Breast epithelium (tissue), 4 donors: ENCODE results near the gene PRKAR1B. TPM values are rescaled to one million over a fixed set of nuclear protein-coding genes. Genes with fewer than 3 reads are reported as not detected.

Source experiments
- DNase-seq, 2 donors: peaks; one replicate each; pipeline ENCODE4 v3.0.0-alpha.2; 2019; ENCODE audit warnings: low spot score in 2 of 2
- H3K27ac ChIP-seq, 2 donors: fragments of 200-600 bp; sonication (generic) in 1 of 2; one replicate each; pipeline ENCODE4 v1.5.1; 2016 to 2019; ENCODE audit warnings: mild to moderate bottlenecking in 1 of 2
- H3K27me3 ChIP-seq, 2 donors: fragments of 200-600 bp; sonication (generic) in 1 of 2; one replicate each; pipeline versions ENCODE4 v1.5.1 to v1.6.0; 2017 to 2019; ENCODE audit warnings: control low read depth in 1 of 2, mild to moderate bottlenecking in 1 of 2
- H3K36me3 ChIP-seq: fragments of 200-600 bp; one replicate; pipeline ENCODE4 v1.5.1; 2019
- H3K4me1 ChIP-seq, 2 donors: fragments of 200-600 bp; sonication (generic); one replicate each; pipeline ENCODE4 v1.5.1; 2016 to 2019; ENCODE audit warnings: control low read depth in 1 of 2
- H3K4me3 ChIP-seq, 3 donors: fragments of 200-600 bp; sonication (generic); 1 replicate in 2 of 3; 2 replicates in 1 of 3; pipeline ENCODE4 v1.5.1; 2016 to 2019; ENCODE audit warnings: mild to moderate bottlenecking in 3 of 3, moderate library complexity in 2 of 3
- H3K9me3 ChIP-seq, 2 donors: fragments of 200-600 bp; sonication (generic) in 1 of 2; one replicate each; pipeline ENCODE4 v1.5.1; 2016 to 2019; ENCODE audit warnings: control low read depth in 1 of 2
- POLR2A ChIP-seq: fragments of 450-650 bp; IDR thresholded peaks from one replicate; pipeline ENCODE4 v1.6.1; 2016; ENCODE audit warnings: antibody characterized with exemption, mild to moderate bottlenecking, moderate library complexity
- POLR2AphosphoS5 ChIP-seq, 3 donors: sonication (generic); formaldehyde crosslinking; IDR thresholded peaks; one replicate each; pipeline ENCODE4 v1.6.1; 2017; ENCODE audit warnings: antibody characterized with exemption in 3 of 3
- intact Hi-C: fragments of 100-400 bp; cut with DNase I; formaldehyde crosslinking; loops from one replicate; pipeline ENCODE4 v1.15.1; 2023; ENCODE audit warnings: low total_unique reads
- total RNA-seq, 3 donors: library from RNA; depleted of rRNA; stranded (reverse); fragments of >200 nt; gene quantifications; one replicate each; pipeline ENCODE4 v1.1.0, GENCODE V29; 2016
- TF ChIP-seq, protein P1 (sequence below), 3 donors: fragments of 450-650 bp; IDR thresholded peaks; one replicate each; pipeline ENCODE4 v1.5.1; 2016 to 2017; ENCODE audit warnings: antibody characterized with exemption in 3 of 3, mild to moderate bottlenecking in 3 of 3, moderate library complexity in 3 of 3

PRKAR1B gene
- total RNA-seq, 3 donors from 2014 or later: 3.7 to 10.5 (median 7.9) TPM

GRCh38 chr7:561631-562373 lies 165.3 kb downstream of the PRKAR1B start:
- TF ChIP-seq, protein P1, sequence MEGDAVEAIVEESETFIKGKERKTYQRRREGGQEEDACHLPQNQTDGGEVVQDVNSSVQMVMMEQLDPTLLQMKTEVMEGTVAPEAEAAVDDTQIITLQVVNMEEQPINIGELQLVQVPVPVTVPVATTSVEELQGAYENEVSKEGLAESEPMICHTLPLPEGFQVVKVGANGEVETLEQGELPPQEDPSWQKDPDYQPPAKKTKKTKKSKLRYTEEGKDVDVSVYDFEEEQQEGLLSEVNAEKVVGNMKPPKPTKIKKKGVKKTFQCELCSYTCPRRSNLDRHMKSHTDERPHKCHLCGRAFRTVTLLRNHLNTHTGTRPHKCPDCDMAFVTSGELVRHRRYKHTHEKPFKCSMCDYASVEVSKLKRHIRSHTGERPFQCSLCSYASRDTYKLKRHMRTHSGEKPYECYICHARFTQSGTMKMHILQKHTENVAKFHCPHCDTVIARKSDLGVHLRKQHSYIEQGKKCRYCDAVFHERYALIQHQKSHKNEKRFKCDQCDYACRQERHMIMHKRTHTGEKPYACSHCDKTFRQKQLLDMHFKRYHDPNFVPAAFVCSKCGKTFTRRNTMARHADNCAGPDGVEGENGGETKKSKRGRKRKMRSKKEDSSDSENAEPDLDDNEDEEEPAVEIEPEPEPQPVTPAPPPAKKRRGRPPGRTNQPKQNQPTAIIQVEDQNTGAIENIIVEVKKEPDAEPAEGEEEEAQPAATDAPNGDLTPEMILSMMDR (IDR thresholded peaks at IDR 0.05): no peak
- TF ChIP-seq POLR2AphosphoS5 (IDR thresholded peaks at IDR 0.05) (no peak), POLR2A (no peak)
- DNase-seq: no peak
- Histone ChIP-seq H3K36me3 (no peaks in the 10 kb centered on the region), H3K4me1 (no peaks in the 10 kb centered on the region), H3K9me3 (no peaks in the 10 kb centered on the region), H3K27ac (no peak overlapping the region), H3K4me3 (no peak overlapping the region), H3K27me3 (no peaks in the 10 kb centered on the region)
- intact Hi-C loops: no loop called here

- Histone ChIP-seq H3K36me3 (no peaks in the 10 kb centered on the region), H3K27me3 (no peaks in the 10 kb centered on the region), H3K4me1 (no peaks in the 10 kb centered on the region), H3K9me3 (no peaks in the 10 kb centered on the region), H3K4me3 (no peak overlapping the region), H3K27ac (no peak overlapping the region)
- intact Hi-C loops: no loop called here
- DNase-seq: no peak
- TF ChIP-seq, protein P1 (IDR thresholded peaks at IDR 0.05): no peak
- TF ChIP-seq POLR2AphosphoS5 (IDR thresholded peaks at IDR 0.05): no peak
- TF ChIP-seq POLR2A: no peak
Measured at GRCh38 chr7:560966-561630, 166.0 kb downstream of the PRKAR1B start.

DNA sequence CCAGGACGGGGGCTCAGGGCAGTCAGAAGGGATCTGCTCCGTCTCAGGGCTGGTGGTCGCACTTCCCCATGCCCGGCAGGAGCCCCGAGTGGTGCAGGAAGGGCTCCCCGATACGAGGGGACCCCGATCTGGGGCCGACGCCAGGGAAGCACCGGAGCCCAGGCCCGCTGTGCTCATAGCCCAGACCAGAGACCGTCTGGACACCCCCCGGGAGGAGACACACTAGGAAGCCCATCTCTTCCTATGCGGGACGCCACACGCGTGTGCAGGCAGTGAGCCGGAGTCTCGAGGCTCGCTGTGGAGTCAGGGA lies 167.7 kb downstream of the PRKAR1B start:
- intact Hi-C loops: no loop called here
- H3K27me3 ChIP-seq: no peaks in the 10 kb centered on the region
- H3K9me3 ChIP-seq: no peaks in the 10 kb centered on the region
- DNase-seq: no peak
- no peak overlapping the region for H3K4me3 ChIP-seq
- no peak overlapping the region for H3K27ac ChIP-seq
- no peak for TF ChIP-seq POLR2A
- no peaks in the 10 kb centered on the region for H3K4me1 ChIP-seq
- H3K36me3 ChIP-seq: no peaks in the 10 kb centered on the region

GRCh38 chr7:557558-557881 lies 169.6 kb downstream of the PRKAR1B start:
- Histone ChIP-seq H3K36me3 (no peaks in the 10 kb centered on the region), H3K4me3 (no peak overlapping the region), H3K9me3 (no peaks in the 10 kb centered on the region), H3K4me1 (no peaks in the 10 kb centered on the region), H3K27me3 (no peaks in the 10 kb centered on the region), H3K27ac (peak overlapping the region in 1 of 2 donors; percentile 25)
- DNase-seq: no peak
- no peak for TF ChIP-seq POLR2A
- TF ChIP-seq POLR2AphosphoS5 (IDR thresholded peaks at IDR 0.05): no peak
- TF ChIP-seq, protein P1 (IDR thresholded peaks at IDR 0.05): no peak
- intact Hi-C loops: no loop called here

GRCh38 chr7:556837-557557 lies 170.1 kb downstream of the PRKAR1B start:
- intact Hi-C loops: no loop called here
- no peak overlapping the region for H3K4me3 ChIP-seq
- H3K9me3 ChIP-seq: no peaks in the 10 kb centered on the region
- H3K27me3 ChIP-seq: no peaks in the 10 kb centered on the region
- H3K27ac ChIP-seq: peak overlapping the region in 1 of 2 donors; percentile 25
- TF ChIP-seq, protein P1 (IDR thresholded peaks at IDR 0.05): no peak
- no peak for TF ChIP-seq POLR2A
- TF ChIP-seq POLR2AphosphoS5 (IDR thresholded peaks at IDR 0.05): no peak
- no peak for DNase-seq
- no peaks in the 10 kb centered on the region for H3K4me1 ChIP-seq
- no peaks in the 10 kb centered on the region for H3K36me3 ChIP-seq
